Colonic mucosa (tissue), 4 donors: ENCODE data around the gene EEF2. TPM values are rescaled to one million over a fixed set of nuclear protein-coding genes. Genes with fewer than 3 reads are reported as not detected.

ENCODE experiments used
- DNase-seq: peaks from one replicate; pipeline ENCODE4 v3.0.0-alpha.2; 2020
- H3K27ac ChIP-seq: fragments of 200-600 bp; one replicate; pipeline ENCODE4 v1.8.0; 2021
- H3K27me3 ChIP-seq: fragments of 200-600 bp; one replicate; pipeline ENCODE4 v1.8.0; 2021
- H3K36me3 ChIP-seq: fragments of 200-600 bp; one replicate; pipeline ENCODE4 v1.8.0; 2021
- H3K4me1 ChIP-seq: fragments of 200-600 bp; one replicate; pipeline ENCODE4 v1.8.0; 2021; ENCODE audit warnings: mild to moderate bottlenecking
- H3K4me3 ChIP-seq: fragments of 200-600 bp; one replicate; pipeline ENCODE4 v1.8.0; 2021
- H3K9ac ChIP-seq, 2 donors: one replicate each; pipeline ENCODE4 v1.7.0; 2013; ENCODE audit warnings: control low read depth in 2 of 2, low read depth in 2 of 2, low read length in 2 of 2
- H3K9me3 ChIP-seq: fragments of 200-600 bp; one replicate; pipeline ENCODE4 v1.8.0; 2021
- intact Hi-C: fragments of 100-400 bp; cut with DNase I; formaldehyde crosslinking; loops from one replicate; pipeline ENCODE4 v1.14.1; 2022
- total RNA-seq, 2 donors: library from RNA; stranded (reverse); fragmentation: NEBNext Ultra II Directional in 1 of 2; extraction: Animal tissue kit (Norgen Biotek cat#: 25700) in 1 of 2; gene quantifications; one replicate each; pipeline ENCODE4 v1.2.1, GENCODE V29; 2021
- TF ChIP-seq, protein P1 (sequence below): fragments of 200-600 bp; IDR thresholded peaks from one replicate; pipeline ENCODE4 v1.8.0; 2022; ENCODE audit warnings: antibody characterized with exemption, mild to moderate bottlenecking
- donor health status: healthy.
- donor health status: DM: no; HTN: no; CAD: no.
- donor health status: DM: no; HTN: no; CAD: no.

EEF2 gene
- total RNA-seq, 2 donors from 2014 or later: 2,109 to 2,241 TPM

DNA sequence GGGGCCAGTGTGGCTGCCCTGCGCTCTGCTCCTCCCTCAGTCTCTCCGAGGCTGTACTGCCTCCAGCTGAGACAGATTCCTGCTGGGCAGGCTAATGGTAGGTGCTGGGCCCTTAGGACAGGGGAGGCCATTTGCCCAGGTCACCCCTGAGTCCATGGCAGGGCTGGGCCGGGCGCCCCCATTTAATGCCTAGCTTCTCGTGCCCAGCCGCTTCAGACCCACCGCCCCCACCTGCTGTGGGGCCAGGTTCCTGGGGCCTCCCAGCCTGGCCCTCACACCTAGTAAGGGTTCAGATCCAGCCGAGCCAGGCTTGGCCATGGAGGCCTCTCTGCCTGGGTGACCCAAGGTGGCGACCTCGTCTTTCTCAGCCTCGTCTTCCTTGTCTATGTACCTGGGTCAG is 40.1 kb upstream of the EEF2 start:
- no peaks in the 10 kb centered on the region for H3K9me3 ChIP-seq
- no peak overlapping the region for H3K27ac ChIP-seq
- H3K27me3 ChIP-seq: no peaks in the 10 kb centered on the region
- no peak for DNase-seq
- H3K9ac ChIP-seq: no peak overlapping the region
- H3K4me1 ChIP-seq: no peaks in the 10 kb centered on the region
- no peaks in the 10 kb centered on the region for H3K36me3 ChIP-seq
- intact Hi-C loops: no loop called here
- H3K4me3 ChIP-seq: no peak overlapping the region
- TF ChIP-seq, protein P1, sequence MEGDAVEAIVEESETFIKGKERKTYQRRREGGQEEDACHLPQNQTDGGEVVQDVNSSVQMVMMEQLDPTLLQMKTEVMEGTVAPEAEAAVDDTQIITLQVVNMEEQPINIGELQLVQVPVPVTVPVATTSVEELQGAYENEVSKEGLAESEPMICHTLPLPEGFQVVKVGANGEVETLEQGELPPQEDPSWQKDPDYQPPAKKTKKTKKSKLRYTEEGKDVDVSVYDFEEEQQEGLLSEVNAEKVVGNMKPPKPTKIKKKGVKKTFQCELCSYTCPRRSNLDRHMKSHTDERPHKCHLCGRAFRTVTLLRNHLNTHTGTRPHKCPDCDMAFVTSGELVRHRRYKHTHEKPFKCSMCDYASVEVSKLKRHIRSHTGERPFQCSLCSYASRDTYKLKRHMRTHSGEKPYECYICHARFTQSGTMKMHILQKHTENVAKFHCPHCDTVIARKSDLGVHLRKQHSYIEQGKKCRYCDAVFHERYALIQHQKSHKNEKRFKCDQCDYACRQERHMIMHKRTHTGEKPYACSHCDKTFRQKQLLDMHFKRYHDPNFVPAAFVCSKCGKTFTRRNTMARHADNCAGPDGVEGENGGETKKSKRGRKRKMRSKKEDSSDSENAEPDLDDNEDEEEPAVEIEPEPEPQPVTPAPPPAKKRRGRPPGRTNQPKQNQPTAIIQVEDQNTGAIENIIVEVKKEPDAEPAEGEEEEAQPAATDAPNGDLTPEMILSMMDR: no peak

DNA sequence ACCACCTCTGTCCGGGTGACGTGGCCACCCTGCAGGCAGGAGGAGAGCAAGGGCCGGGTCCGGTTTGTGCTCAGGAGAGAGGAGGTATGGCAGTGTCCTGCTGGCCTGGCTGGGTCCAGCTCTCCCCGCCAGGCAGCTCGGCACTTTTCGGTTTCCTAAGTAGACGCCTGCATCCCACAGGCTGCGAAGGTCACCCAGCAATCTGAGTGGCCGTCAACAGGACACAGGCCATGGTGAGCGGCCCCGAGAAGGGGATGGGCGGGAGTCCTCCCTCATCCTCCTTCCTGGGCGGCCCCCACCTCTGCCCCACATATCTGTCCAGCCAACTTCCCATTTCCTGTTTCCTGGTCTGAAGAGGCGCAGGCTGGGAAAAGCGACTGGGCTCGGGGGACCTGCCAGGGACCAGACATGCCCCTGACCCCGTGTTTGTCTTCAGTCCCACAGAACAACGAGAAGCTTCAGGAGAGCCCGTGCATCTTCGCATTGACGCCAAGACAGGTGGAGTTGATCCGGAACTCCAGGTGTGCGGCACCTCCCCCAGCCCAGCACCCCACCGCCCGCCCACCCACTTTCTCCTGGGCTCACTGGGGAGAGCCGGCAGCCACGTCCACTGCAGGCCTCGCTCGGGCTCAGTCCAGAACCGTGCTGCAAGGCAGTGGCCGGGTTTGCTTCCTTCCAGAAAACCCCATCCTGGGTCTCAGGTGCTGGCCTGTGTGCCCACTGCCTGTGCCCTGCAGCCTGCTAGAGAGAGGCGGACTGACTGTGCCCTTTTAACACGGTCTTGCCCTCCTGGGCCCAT is 38.5 kb upstream of the EEF2 start:
- Histone ChIP-seq H3K9me3 (no peaks in the 10 kb centered on the region), H3K27ac (no peak overlapping the region), H3K4me3 (no peak overlapping the region), H3K9ac (no peak overlapping the region), H3K4me1 (no peaks in the 10 kb centered on the region), H3K36me3 (no peaks in the 10 kb centered on the region), H3K27me3 (no peaks in the 10 kb centered on the region)
- TF ChIP-seq, protein P1: no peak
- DNase-seq: no peak
- intact Hi-C loops: no loop called here

DNA sequence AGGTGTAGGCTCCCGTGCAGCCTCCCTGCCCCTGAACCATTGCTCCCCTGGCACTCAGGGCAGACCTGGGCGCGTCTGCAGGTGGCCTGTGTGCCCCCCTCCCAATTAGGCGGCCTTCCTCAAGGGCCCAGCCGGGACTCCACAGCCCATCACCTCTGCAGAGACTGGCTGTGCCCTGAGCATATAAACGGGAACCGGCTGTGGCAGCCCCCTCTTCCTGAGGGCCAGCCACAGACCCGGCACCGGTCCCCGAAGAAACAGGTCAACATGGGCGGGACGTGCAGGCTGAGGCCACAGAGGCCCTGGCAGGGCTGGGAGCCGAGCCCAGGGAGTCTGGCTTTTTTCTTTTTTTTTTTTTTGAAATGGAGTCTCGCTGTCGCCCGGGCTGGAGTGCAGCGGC is 34.3 kb upstream of the EEF2 start:
- H3K4me1 ChIP-seq: peaks cover under 1% of the 10 kb centered on the region
- H3K4me3 ChIP-seq: no peak overlapping the region
- DNase-seq: no peak
- no peaks in the 10 kb centered on the region for H3K36me3 ChIP-seq
- H3K27me3 ChIP-seq: no peaks in the 10 kb centered on the region
- no peaks in the 10 kb centered on the region for H3K9me3 ChIP-seq
- H3K9ac ChIP-seq: no peak overlapping the region
- TF ChIP-seq, protein P1: no peak
- H3K27ac ChIP-seq: no peak overlapping the region
- intact Hi-C loops: no loop called here

DNA sequence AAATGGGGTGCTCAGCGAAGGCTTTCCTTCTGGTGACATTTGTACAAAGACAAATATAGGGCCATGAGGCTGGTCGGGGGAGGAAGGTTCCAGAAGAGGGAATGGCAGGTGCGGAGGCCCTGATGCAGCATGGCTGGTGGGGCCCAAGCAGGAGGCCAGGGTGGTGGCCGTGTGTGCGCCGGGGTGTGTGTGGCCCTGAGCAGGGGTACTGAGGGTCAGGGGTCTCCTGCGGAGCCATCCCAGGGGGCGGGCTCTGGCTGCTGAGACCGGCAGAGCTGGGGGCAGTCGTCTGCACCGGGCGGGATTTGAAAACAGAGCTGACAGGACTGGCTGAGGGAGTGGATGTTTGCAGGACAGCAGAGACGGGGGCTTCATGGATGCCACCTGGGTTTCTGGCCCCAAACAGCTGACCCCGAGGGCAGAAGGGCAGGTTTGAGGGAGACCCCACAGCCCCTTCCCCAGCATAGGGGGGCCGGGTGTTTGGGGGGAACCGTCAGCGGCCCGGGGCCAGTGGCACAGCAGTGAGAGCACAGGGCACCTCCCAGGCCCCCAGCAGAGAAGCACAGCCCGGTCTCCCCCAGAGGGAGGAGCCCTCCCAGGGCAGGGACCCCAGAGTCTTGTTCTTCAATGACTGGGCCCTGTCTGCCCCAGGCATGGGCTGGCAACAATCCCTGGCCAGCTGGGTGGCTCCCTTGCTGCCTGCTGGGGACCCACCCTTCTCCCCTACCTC is 33.7 kb upstream of the EEF2 start:
- Histone ChIP-seq H3K4me1 (peaks cover 4% of the 10 kb centered on the region), H3K27ac (no peak overlapping the region), H3K27me3 (no peaks in the 10 kb centered on the region), H3K9ac (no peak overlapping the region), H3K36me3 (no peaks in the 10 kb centered on the region), H3K9me3 (no peaks in the 10 kb centered on the region), H3K4me3 (no peak overlapping the region)
- DNase-seq: no peak
- TF ChIP-seq, protein P1: no peak
- intact Hi-C loops: no loop called here

DNA sequence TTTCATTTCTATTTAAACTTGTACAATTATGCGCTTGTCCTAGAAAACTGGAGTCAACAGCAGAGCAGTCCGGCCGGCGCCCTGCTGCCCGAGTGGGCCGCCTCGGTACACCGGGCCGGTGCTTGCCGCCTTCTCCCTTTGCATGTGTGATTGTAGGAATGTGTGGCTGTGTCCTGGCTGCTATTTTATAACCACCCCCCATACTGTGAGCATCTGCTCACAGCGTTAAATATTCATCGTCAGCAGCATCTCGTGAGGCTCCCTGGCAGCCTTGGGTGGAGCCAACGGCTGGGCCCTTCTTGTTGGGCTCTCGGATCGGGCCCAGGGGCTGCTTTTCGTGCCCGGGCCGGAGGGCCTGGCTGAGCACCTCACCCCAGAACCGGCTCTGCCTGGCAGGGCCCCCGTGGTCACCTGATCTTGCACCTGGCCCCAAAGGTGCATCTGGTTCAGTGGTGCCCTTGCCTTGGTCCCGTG is 32.9 kb upstream of the EEF2 start:
- no peak overlapping the region for H3K27ac ChIP-seq
- no peak for DNase-seq
- no peak overlapping the region for H3K9ac ChIP-seq
- no peak overlapping the region for H3K4me3 ChIP-seq
- TF ChIP-seq, protein P1: no peak
- intact Hi-C loops: no loop called here
- H3K27me3 ChIP-seq: no peaks in the 10 kb centered on the region
- no peaks in the 10 kb centered on the region for H3K9me3 ChIP-seq
- peaks cover 4% of the 10 kb centered on the region for H3K4me1 ChIP-seq
- peaks cover 6% of the 10 kb centered on the region for H3K36me3 ChIP-seq
